Kidney glomerular epithelial cell (primary cell): ENCODE results near the gene PI4K2B.
"Not testable (repeated sequence)": the region's sequence is repeated elsewhere in the genome, so short reads cannot be mapped to it uniquely, and the experiment has no call there.

Source experiments
- DNase-seq: peaks from one replicate; lab custom pipeline; 2025; lab: John Stamatoyannopoulos, UW

PI4K2B gene

GRCh38 chr4:25233737-25234389 lies at the start of gene PI4K2B:
Gene PI4K2B, plus strand, starts transcription at chr4:25234033. Its CDS starts 131 bp downstream, at chr4:25234164.
- DNase-seq = peak; percentile 67

- no peak for DNase-seq
Measured at GRCh38 chr4:25184056-25184455, 49.8 kb upstream of the PI4K2B start.

- no peak for DNase-seq
Measured at GRCh38 chr4:25190407-25190806, 43.4 kb upstream of the PI4K2B start.

GRCh38 chr4:25198713-25199112 lies 35.1 kb upstream of the PI4K2B start:
- no peak for DNase-seq

- no peak for DNase-seq
Measured at GRCh38 chr4:25207997-25208396, 25.8 kb upstream of the PI4K2B start.

GRCh38 chr4:25209702-25210101 lies 24.1 kb upstream of the PI4K2B start:
- no peak for DNase-seq

- no peak for DNase-seq
Measured at GRCh38 chr4:25211721-25212120, 22.1 kb upstream of the PI4K2B start.

GRCh38 chr4:25212822-25213221 lies 21.0 kb upstream of the PI4K2B start:
- no peak for DNase-seq

- no peak for DNase-seq
Measured at GRCh38 chr4:25213347-25213979, 20.4 kb upstream of the PI4K2B start.

GRCh38 chr4:25214750-25215149 lies 19.1 kb upstream of the PI4K2B start:
- not testable (repeated sequence) for DNase-seq

GRCh38 chr4:25215511-25215910 lies 18.3 kb upstream of the PI4K2B start:
- DNase-seq = no peak

- DNase-seq = no peak
Measured at GRCh38 chr4:25221377-25221776, 12.5 kb upstream of the PI4K2B start.

GRCh38 chr4:25223802-25224375 lies 9.9 kb upstream of the PI4K2B start:
- no peak for DNase-seq

- no peak for DNase-seq
Measured at GRCh38 chr4:25229804-25230203, 4.0 kb upstream of the PI4K2B start.

- no peak for DNase-seq
Measured at GRCh38 chr4:25233194-25233593, 639 bp upstream of the PI4K2B start.

- peak; percentile 87 for DNase-seq
Measured at GRCh38 chr4:25234390-25235370, 847 bp downstream of the PI4K2B start.

GRCh38 chr4:25235401-25235800 lies 1.6 kb downstream of the PI4K2B start:
- no peak for DNase-seq

GRCh38 chr4:25236030-25236429 lies 2.2 kb downstream of the PI4K2B start:
- not testable (repeated sequence) for DNase-seq

GRCh38 chr4:25236971-25237370 lies 3.1 kb downstream of the PI4K2B start:
- DNase-seq = no peak

- DNase-seq = no peak
Measured at GRCh38 chr4:25238052-25238451, 4.2 kb downstream of the PI4K2B start.

GRCh38 chr4:25239528-25239927 lies 5.7 kb downstream of the PI4K2B start:
- not testable (repeated sequence) for DNase-seq

- DNase-seq = not testable (repeated sequence)
Measured at GRCh38 chr4:25240754-25241210, 6.9 kb downstream of the PI4K2B start.
